NCI-H1417 (cell line): ENCODE results near the gene NPL.
A peak's percentile ranks its signal among the peaks of the same experiment; 100 is the strongest.

Source experiments
- DNase-seq, 3 experiments: peaks; one replicate each; lab custom pipeline; 2025; lab: John Stamatoyannopoulos, UW

The NPL gene

GRCh38 chr1:182816863-182817262 is 27.3 kb downstream of the NPL start:
- DNase-seq: no peak

GRCh38 chr1:182817802-182818201 is 28.2 kb downstream of the NPL start:
- DNase-seq: peak in 1 of 3 experiments; percentile 16

DNA sequence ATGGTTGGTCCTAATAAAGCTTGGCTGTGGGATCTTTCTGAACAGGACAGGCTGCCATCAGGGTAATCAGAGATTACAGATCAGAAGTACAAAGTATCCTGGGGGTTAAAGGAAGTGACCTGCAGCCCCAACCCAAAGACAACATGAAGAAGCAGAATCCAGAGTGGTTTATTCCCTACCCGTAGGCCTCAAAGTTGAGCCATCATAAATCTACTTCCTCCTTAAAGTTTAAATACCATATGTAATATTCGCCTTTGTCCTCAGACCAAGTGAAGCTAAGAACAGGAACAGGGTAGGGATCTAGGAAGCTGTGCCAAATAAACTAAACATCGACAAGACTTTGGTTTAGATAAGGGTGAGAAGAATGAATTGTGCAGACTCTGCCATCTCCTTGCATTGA is 33.6 kb downstream of the NPL start:
- no peak for DNase-seq

GRCh38 chr1:182826892-182827291 is 37.3 kb downstream of the NPL start:
- DNase-seq: no peak

DNA sequence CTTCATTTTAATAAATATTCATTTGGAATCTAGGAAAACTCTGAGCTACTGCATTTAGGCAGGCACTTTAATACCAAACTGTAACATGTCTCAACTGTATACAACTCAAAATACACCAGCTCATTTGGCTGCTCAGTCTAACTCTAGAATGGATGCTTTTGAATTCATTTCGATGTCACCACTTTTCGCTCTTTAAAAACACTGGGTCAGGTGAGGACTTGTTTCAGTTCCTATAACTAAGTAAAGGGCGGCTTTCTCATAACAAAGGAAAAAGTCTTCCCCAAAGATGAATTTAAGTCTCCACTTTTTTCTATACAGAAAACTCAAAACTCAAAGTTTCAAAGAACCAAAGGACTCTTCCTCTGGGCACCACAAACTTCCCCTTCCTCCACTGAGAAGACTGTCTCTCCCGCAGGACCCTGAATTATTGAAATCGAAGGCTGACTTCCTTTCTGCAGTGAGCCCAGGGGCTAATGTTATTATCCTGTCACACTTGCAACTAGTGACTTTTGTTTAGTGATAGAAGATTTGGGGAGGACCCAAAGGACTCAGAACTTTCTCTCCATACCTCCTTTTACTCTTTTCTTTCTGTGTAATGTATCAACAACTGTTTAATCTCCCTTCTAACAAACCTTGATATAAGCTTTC is 39.8 kb downstream of the NPL start:
- DNase-seq: no peak

DNA sequence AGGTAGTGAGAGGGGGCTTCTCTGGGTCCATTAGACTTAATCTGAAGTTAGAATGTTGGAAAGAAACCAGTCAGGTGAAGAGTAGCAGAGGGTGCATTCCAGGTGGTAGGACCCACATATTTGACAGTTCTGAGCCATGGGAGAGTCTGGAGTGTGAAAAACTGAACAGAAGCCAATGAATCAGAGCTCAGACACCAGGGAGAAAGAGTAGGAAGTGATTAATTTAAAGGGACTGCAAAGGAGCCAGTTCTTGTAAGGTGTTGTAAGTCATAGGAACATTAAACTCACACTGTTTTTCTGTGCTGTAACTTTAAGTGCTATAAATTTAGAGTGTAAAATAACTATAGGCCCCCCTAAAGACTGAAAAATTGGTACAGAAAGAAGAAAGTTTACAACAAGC is 43.7 kb downstream of the NPL start:
- DNase-seq: no peak

- no peak for DNase-seq
These were observed 44.8 kb downstream of the NPL start for GRCh38 chr1:182834326-182834725.

- DNase-seq: no peak
These were observed 46.2 kb downstream of the NPL start for GRCh38 chr1:182835806-182836205.

DNA sequence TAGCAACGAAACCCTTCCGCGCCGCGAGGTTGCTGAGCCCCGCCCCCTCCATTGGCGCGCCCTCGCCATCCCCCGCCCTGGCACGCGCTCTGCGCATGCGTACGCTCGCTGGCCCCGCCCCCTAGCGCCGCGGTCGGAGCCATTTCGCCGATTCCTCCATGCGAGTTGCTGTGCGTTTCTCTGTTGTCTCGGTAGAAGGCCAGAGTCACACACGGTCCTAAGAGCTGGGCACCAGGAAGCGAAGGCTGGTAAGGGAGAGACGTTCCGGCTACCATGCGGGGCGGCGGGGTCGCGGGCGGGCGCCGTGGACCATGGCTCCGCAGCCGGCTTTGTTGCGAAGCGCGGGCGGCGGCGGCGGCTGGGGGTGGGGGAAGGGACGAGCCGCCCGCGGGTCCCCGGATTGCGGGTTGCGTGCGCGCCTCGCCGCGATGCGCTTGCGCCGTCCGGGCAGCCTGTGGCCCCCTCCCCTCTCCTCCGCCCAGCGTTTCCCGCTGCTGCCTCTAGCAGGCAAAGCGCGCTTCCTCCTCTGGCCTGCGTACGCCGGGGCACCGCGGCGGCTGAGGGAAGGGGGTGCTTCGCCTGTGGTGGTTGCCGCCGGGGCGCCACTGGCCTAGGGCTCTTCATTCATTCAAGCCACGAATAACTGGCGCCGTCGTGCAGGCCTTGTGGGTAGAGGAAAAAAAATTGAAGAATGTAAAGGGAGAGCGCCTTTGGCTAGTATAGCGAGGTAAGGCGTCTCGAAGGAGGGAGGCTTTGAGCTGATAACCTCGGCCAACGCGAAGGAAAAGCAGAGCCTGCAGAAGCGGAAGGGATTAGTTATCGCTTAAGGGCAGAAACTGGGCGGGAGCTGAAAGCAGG is 49.9 kb downstream of the NPL start, which contains the start of gene DHX9:
Gene DHX9 (plus strand): TSS at position 139 of the 858 bp plus-strand sequence. CDS start 3,220 bp downstream, outside the sequence.
- DNase-seq: peak; percentile 96 to 99 (median 97)

- peak in 1 of 3 experiments; percentile 13 for DNase-seq
These were observed 51.9 kb downstream of the NPL start for GRCh38 chr1:182841368-182841988.

GRCh38 chr1:182842265-182842664 is 52.7 kb downstream of the NPL start:
- DNase-seq: peak in 1 of 3 experiments; percentile 54

DNA sequence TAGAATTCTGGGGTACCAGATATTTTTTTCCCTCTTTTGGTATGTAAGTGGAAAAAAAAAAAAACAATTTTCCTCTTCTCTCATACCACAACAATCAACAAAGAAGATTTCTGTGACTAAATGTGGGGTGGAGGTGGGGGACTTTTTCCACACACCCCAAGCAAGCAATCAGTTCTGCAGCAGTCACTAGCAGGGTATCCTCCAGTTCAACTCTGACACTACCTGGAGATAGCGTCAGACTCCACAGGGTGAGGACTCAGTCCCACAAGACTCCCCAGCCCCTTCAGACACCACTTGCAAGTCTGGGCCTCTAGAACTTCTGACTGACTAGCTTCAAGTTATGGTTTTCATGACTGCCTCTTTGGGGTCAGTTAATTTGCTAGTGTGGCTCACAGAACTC is 55.8 kb downstream of the NPL start:
- DNase-seq: no peak

- DNase-seq: no peak
These were observed 56.3 kb downstream of the NPL start for GRCh38 chr1:182845894-182846293.

- no peak for DNase-seq
These were observed 57.5 kb downstream of the NPL start for GRCh38 chr1:182847105-182847504.

DNA sequence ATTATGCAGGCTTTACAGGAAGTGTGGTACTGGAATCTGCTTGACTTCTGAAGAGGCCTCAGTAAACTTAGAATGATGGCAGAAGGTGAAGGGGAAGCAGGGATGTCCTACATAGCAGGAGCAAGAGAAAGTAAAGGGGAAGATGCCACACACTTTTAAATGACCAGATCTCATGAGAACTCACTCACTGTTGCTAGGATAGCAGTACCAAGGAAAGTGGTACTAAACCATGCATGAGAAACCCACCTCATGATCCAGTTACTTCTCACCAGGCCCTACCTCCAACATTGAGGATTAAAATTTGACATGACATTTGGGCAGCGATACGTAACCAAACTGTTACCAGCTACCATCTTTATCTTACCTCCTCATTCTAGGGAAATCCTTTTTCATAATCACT is 59.2 kb downstream of the NPL start:
- DNase-seq: no peak

DNA sequence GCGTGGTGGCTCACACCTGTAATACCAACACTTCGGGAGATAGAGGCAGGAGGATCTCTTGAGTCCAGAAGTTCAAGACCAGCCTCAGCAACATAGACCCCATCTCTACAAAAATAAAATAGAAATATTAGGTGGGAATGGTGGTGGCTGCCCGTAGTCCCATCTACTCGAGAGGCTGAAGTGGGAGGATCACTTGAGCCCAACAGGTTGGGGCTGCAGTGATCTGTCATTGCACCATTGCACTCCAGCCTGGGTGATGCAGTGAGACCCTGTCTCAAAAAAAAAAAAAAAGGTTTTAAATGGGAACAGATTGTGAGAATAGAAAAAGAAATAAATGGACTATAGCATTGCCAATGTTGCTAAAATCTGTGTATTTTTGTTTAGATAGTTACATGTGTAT is 60.7 kb downstream of the NPL start:
- DNase-seq: no peak

DNA sequence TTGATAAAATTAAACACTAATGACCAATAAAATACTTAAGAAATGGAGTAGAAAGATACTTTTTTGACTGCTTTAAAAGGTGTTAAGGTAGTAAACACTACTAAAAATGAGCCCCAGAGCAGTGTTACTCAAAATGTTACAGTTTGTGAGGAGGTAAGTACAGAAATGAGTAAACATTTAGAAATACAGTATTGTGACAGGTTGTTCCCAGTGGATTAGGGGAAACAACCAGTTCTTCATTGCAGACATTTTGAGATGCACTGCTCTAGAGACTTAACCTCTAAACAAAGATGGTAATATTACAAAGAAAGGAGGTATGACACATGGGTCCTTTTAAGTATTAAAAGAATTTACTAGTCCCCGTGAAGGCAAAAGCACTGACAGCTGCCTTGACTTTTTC is 62.3 kb downstream of the NPL start:
- no peak for DNase-seq

GRCh38 chr1:182855911-182856310 is 66.3 kb downstream of the NPL start:
- DNase-seq: no peak

GRCh38 chr1:182857212-182857611 is 67.6 kb downstream of the NPL start:
- no peak for DNase-seq

DNA sequence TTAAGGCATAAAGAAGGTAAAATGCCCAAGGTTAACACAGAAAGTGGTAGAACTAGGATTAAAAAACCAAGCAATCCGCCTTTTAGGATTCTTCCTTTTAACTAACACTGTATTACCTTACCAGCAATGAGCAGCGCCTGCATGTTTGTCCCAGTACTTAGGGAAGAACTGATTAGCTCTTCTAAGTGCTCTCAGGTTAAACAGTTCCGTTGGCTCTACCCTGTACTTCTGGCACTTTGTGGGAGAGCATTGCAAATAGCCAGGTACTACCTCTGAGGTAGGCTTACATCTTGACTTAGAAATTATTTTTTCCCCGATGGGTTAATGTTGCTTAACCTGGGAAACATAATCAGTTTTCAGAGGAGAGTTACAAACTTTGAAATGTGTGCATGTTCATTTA is 71.1 kb downstream of the NPL start:
- DNase-seq: no peak

DNA sequence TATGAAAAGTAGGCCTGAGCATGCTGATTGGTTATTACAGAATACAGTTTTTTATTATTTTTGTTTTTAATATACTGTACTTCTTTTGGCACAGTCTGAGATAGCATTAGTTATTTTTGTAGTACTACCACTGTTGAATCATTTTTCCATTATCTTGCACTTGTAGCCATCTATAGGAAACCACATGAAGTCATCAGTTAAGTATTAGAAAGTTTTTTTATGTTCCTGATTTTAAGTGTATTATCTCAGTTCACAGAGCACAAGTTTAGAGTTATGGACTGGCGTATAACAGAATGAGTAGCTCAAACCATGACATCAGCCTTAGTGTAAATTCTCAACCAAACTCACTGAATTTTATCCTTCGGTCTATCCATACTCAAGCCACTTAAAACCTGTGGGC is 72.4 kb downstream of the NPL start:
- DNase-seq: no peak

GRCh38 chr1:182862827-182863226 is 73.3 kb downstream of the NPL start:
- no peak for DNase-seq

GRCh38 chr1:182863940-182864339 is 74.4 kb downstream of the NPL start:
- peak in 1 of 3 experiments; percentile 28 for DNase-seq
